OCI-LY1 (cell line): Measurements from ENCODE around the gene IDH3A.

Source experiments
- H2AFZ ChIP-seq: fragments of 200-600 bp; sonication (generic), shearing (Covaris generic); 2 replicates; pipeline ENCODE4 v1.6.0; 2014; ENCODE audit warnings: antibody characterized with exemption, mild to moderate bottlenecking, low read length
- H3F3A ChIP-seq: fragments of 200-600 bp; sonication (generic), shearing (Covaris generic); 2 replicates; pipeline ENCODE4 v1.6.0; 2014; ENCODE audit warnings: mild to moderate bottlenecking, antibody characterized with exemption, low read length, moderate library complexity; ENCODE audit not compliant: insufficient read depth
- H3K27ac ChIP-seq: fragments of 200-600 bp; sonication (generic); 2 replicates; pipeline ENCODE4 v1.5.1; 2014; ENCODE audit warnings: low read length, mixed run types, mild to moderate bottlenecking, low read depth; ENCODE audit not compliant: poor library complexity, severe bottlenecking
- H3K27me3 ChIP-seq: fragments of 200-600 bp; sonication (generic); 2 replicates; pipeline ENCODE4 v1.6.0; 2014; ENCODE audit warnings: antibody characterized with exemption, mild to moderate bottlenecking, low read length, moderate library complexity; ENCODE audit not compliant: insufficient read depth
- H3K36me3 ChIP-seq: fragments of 200-600 bp; sonication (generic); 2 replicates; pipeline ENCODE4 v1.6.1; 2014; ENCODE audit warnings: mild to moderate bottlenecking, antibody characterized with exemption, low read length, moderate library complexity, mixed read lengths; ENCODE audit not compliant: insufficient read depth
- H3K4me1 ChIP-seq: fragments of 200-600 bp; sonication (generic); 2 replicates; pipeline ENCODE4 v1.5.1; 2014; ENCODE audit warnings: mild to moderate bottlenecking, low read length, moderate library complexity; ENCODE audit not compliant: insufficient read depth, severe bottlenecking
- H3K4me2 ChIP-seq: fragments of 200-600 bp; sonication (generic), shearing (Covaris generic); 2 replicates; pipeline ENCODE4 v1.6.1; 2014; ENCODE audit warnings: low read length
- H3K4me3 ChIP-seq: fragments of 200-600 bp; sonication (generic); 2 replicates; pipeline ENCODE4 v1.5.1; 2014; ENCODE audit warnings: low read length, low read depth, mild to moderate bottlenecking, mixed read lengths; ENCODE audit not compliant: poor library complexity, severe bottlenecking
- H3K79me2 ChIP-seq: fragments of 200-600 bp; shearing (Covaris generic); 2 replicates; pipeline ENCODE4 v1.6.1; 2016; ENCODE audit warnings: mixed run types, low read length, mixed read lengths; ENCODE audit not compliant: insufficient read depth
- H3K9ac ChIP-seq: fragments of 200-600 bp; sonication (generic), shearing (Covaris generic); 2 replicates; pipeline ENCODE4 v1.6.1; 2014; ENCODE audit warnings: mild to moderate bottlenecking, low read length, mixed read lengths
- H3K9me2 ChIP-seq: fragments of 200-600 bp; sonication (generic), shearing (Covaris generic); 2 replicates; pipeline ENCODE4 v1.6.1; 2014; ENCODE audit warnings: low read depth, mild to moderate bottlenecking, low read length, mixed read lengths
- H3K9me3 ChIP-seq: fragments of 200-600 bp; shearing (Covaris generic); 2 replicates; pipeline ENCODE4 v1.6.1; 2014; ENCODE audit warnings: low read length, mixed read lengths
- H4K20me1 ChIP-seq: fragments of 200-600 bp; sonication (generic), shearing (Covaris generic); 2 replicates; pipeline ENCODE4 v1.6.0; 2016; ENCODE audit warnings: mild to moderate bottlenecking, low read length; ENCODE audit not compliant: insufficient read depth
- CTCF ChIP-seq: fragments of 200-600 bp; sonication (generic), shearing (Covaris generic); IDR thresholded peaks from 2 replicates; pipeline ENCODE4 v1.5.1; 2017; ENCODE audit warnings: mild to moderate bottlenecking, antibody characterized with exemption, low read length, moderate library complexity, mixed read lengths
- EZH2 ChIP-seq: fragments of 200-600 bp; sonication (generic), shearing (Covaris generic); IDR thresholded peaks from 2 replicates; pipeline ENCODE4 v1.8.0; 2017; ENCODE audit warnings: borderline replicate concordance, mixed run types, mild to moderate bottlenecking, antibody characterized with exemption, low read length, moderate library complexity, mixed read lengths

Gene IDH3A

GRCh38 chr15:78107471-78107870 is 41.7 kb upstream of the IDH3A start:
- Histone ChIP-seq H3K79me2 (no peaks in the 10 kb centered on the region), H3F3A (no peaks in the 10 kb centered on the region), H3K4me3 (no peak overlapping the region), H3K4me1 (no peaks in the 10 kb centered on the region), H3K9me3 (no peaks in the 10 kb centered on the region), H3K27ac (no peak overlapping the region), H4K20me1 (no peaks in the 10 kb centered on the region), H3K9me2 (no peaks in the 10 kb centered on the region), H3K36me3 (no peaks in the 10 kb centered on the region), H3K27me3 (no peaks in the 10 kb centered on the region), H3K9ac (no peak overlapping the region), H3K4me2 (no peak overlapping the region), H2AFZ (no peak overlapping the region)
- TF ChIP-seq EZH2, result no peak
- no peak for TF ChIP-seq CTCF

GRCh38 chr15:78108300-78109084 is 40.7 kb upstream of the IDH3A start:
- Histone ChIP-seq H3F3A (no peaks in the 10 kb centered on the region), H3K36me3 (no peaks in the 10 kb centered on the region), H3K4me1 (no peaks in the 10 kb centered on the region), H3K9me2 (no peaks in the 10 kb centered on the region), H3K4me3 (no peak overlapping the region), H3K9ac (no peak overlapping the region), H3K27me3 (no peaks in the 10 kb centered on the region), H3K79me2 (no peaks in the 10 kb centered on the region), H4K20me1 (no peaks in the 10 kb centered on the region), H3K4me2 (no peak overlapping the region), H2AFZ (no peak overlapping the region), H3K9me3 (no peaks in the 10 kb centered on the region), H3K27ac (no peak overlapping the region)
- TF ChIP-seq CTCF (peak; percentile 98), EZH2 (no peak)

GRCh38 chr15:78109156-78109555 is 40.0 kb upstream of the IDH3A start:
- Histone ChIP-seq H2AFZ (no peak overlapping the region), H3K9me2 (no peaks in the 10 kb centered on the region), H3F3A (no peaks in the 10 kb centered on the region), H3K36me3 (no peaks in the 10 kb centered on the region), H3K4me2 (no peak overlapping the region), H3K9ac (no peak overlapping the region), H3K4me3 (no peak overlapping the region), H4K20me1 (no peaks in the 10 kb centered on the region), H3K9me3 (no peaks in the 10 kb centered on the region), H3K4me1 (no peaks in the 10 kb centered on the region), H3K79me2 (no peaks in the 10 kb centered on the region), H3K27ac (no peak overlapping the region), H3K27me3 (no peaks in the 10 kb centered on the region)
- TF ChIP-seq CTCF, result no peak
- no peak for TF ChIP-seq EZH2
